HCT116 (cell line): ENCODE data around the gene TBX4. TPM values are rescaled to one million over a fixed set of nuclear protein-coding genes. Genes with fewer than 3 reads are reported as not detected.
A peak's percentile ranks its signal among the peaks of the same experiment; 100 is the strongest.

Source experiments
- ATAC-seq: fragments of 200-7000 bp; cut with Tn5 transposase; 2 replicates; pipeline ENCODE4 v1.9.1; 2020; ENCODE audit warnings: mild to moderate bottlenecking, moderate library complexity
- BruUV-seq: library from RNA; stranded (reverse); fragments of 400-500 nt; replicated peaks from 2 replicates; lab custom pipeline; 2021; lab: Mats Ljungman, UMichigan
- CTCF ChIA-PET: fragments of 300-600 bp; sonication (Branson Sonifier 250); formaldehyde crosslinking; loops from one replicate; lab custom pipeline; 2021; ENCODE audit warnings: antibody characterized with exemption; lab: Charles Lee
- POLR2A ChIA-PET: fragments of 300-600, 350-600 bp; sonication (Branson Sonifier 250); formaldehyde crosslinking; loops from one replicate; lab custom pipeline; 2021; ENCODE audit warnings: antibody characterized with exemption; lab: Charles Lee
- RAD21 ChIA-PET, 2 experiments: fragments of 300-600 bp; sonication (Branson Sonifier 250); formaldehyde crosslinking; loops; one replicate each; lab custom pipeline; 2023; ENCODE audit warnings: low total read pairs in 2 of 2; ENCODE audit not compliant: uncharacterized antibody in 2 of 2, unreplicated experiment in 2 of 2, low non-redundant PET in 1 of 2; lab: Charles Lee
- DNase-seq: peaks from one replicate; pipeline ENCODE4 v3.0.0-alpha.2; 2010; ENCODE audit warnings: low read depth, low spot score
- H2AFZ ChIP-seq: fragments of 200-600 bp; shearing (Covaris generic), sonication (generic); 2 replicates; pipeline ENCODE4 v1.6.1; 2017; ENCODE audit warnings: low read depth, mixed run types, mixed read lengths, antibody characterized with exemption, low read length; ENCODE audit not compliant: poor library complexity, severe bottlenecking
- H3K27ac ChIP-seq: 2 replicates; pipeline ENCODE4 v1.5.1; 2012; ENCODE audit warnings: low read depth, low read length
- H3K27me3 ChIP-seq: fragments of 200-600 bp; sonication (generic); 2 replicates; pipeline ENCODE4 v1.6.1; 2016; ENCODE audit warnings: mixed run types, low read length, mixed read lengths; ENCODE audit not compliant: insufficient read depth
- H3K36me3 ChIP-seq, 2 experiments: fragments of 200-500 bp in 1 of 2; fragments of 200-600 bp in 1 of 2; sonication (Bioruptor generic) in 1 of 2; sonication (generic) in 1 of 2; 2 replicates each; pipeline versions ENCODE4 v1.5.1 to v1.6.1; 2014 to 2016; ENCODE audit warnings: low read length in 2 of 2, inconsistent platforms in 1 of 2, mixed read lengths in 1 of 2, mixed run types in 1 of 2; ENCODE audit not compliant: insufficient read depth in 2 of 2, control insufficient read depth in 1 of 2
- H3K4me1 ChIP-seq, 2 experiments: fragments of 200-600 bp in 1 of 2; sonication (generic) in 1 of 2; 2 replicates each; pipeline versions ENCODE4 v1.5.1 to v1.6.1; 2012 to 2017; ENCODE audit warnings: low read length in 2 of 2, inconsistent platforms in 1 of 2, mild to moderate bottlenecking in 1 of 2, mixed read lengths in 1 of 2, mixed run types in 1 of 2, moderate library complexity in 1 of 2; ENCODE audit not compliant: insufficient read depth in 2 of 2, control insufficient read depth in 1 of 2
- H3K4me2 ChIP-seq: fragments of 200-600 bp; sonication (generic); 2 replicates; pipeline ENCODE4 v1.6.1; 2017; ENCODE audit warnings: mixed run types, low read length, mixed read lengths
- H3K4me3 ChIP-seq, 2 experiments: fragments of 200-600 bp in 1 of 2; sonication (generic) in 1 of 2; replicated peaks in 1 of 2; 2 replicates each; pipeline ENCODE4 v1.5.1; 2011 to 2016; ENCODE audit warnings: low read length in 2 of 2, control low read depth in 1 of 2, low read depth in 1 of 2, mild to moderate bottlenecking in 1 of 2, mixed read lengths in 1 of 2, mixed run types in 1 of 2
- H3K79me2 ChIP-seq: fragments of 200-600 bp; sonication (generic); 2 replicates; pipeline ENCODE4 v1.6.1; 2017; ENCODE audit warnings: mild to moderate bottlenecking, mixed run types, low read length, moderate library complexity, mixed read lengths; ENCODE audit not compliant: insufficient read depth
- H3K9ac ChIP-seq: fragments of 200-600 bp; sonication (generic); 2 replicates; pipeline ENCODE4 v1.6.1; 2016; ENCODE audit warnings: low read length, mixed read lengths
- H3K9me2 ChIP-seq: fragments of 200-600 bp; sonication (generic), shearing (Covaris generic); 2 replicates; pipeline ENCODE4 v1.6.1; 2017; ENCODE audit warnings: mixed run types, mild to moderate bottlenecking, moderate library complexity; ENCODE audit not compliant: insufficient read depth
- H3K9me3 ChIP-seq, 2 experiments: fragments of 200-500 bp in 1 of 2; fragments of 200-600 bp in 1 of 2; sonication (Bioruptor generic) in 1 of 2; sonication (generic) in 1 of 2; 2 replicates each; pipeline ENCODE4 v1.6.1; 2014 to 2017; ENCODE audit warnings: low read length in 2 of 2, mixed read lengths in 2 of 2, inconsistent platforms in 1 of 2, low read depth in 1 of 2, mild to moderate bottlenecking in 1 of 2, mixed run types in 1 of 2, moderate library complexity in 1 of 2; ENCODE audit not compliant: control insufficient read depth in 1 of 2, insufficient read depth in 1 of 2
- H4K20me1 ChIP-seq: fragments of 200-600 bp; sonication (generic), shearing (Covaris generic); 2 replicates; pipeline ENCODE4 v1.6.1; 2017; ENCODE audit warnings: mixed run types, mild to moderate bottlenecking, moderate library complexity; ENCODE audit not compliant: insufficient read depth
- ELF1 ChIP-seq: IDR thresholded peaks from 2 replicates; pipeline ENCODE4 v1.6.1; 2012; ENCODE audit warnings: low read depth, borderline replicate concordance
- POLR2A ChIP-seq: IDR thresholded peaks from 2 replicates; pipeline ENCODE4 v1.7.0; 2011; ENCODE audit warnings: borderline replicate concordance; ENCODE audit not compliant: insufficient read depth, insufficient read length; ENCODE audit errors: extremely low read depth
- POLR2AphosphoS5 ChIP-seq: IDR thresholded peaks from 2 replicates; pipeline ENCODE4 v1.6.1; 2011; ENCODE audit warnings: mild to moderate bottlenecking, low read depth, low read length, moderate library complexity
- RAD21 ChIP-seq: IDR thresholded peaks from 2 replicates; pipeline ENCODE4 v1.6.1; 2012; ENCODE audit warnings: low read depth, mild to moderate bottlenecking
- YY1 ChIP-seq: IDR thresholded peaks from 2 replicates; pipeline ENCODE4 v1.6.1; 2011; ENCODE audit warnings: low read length, low read depth, moderate library complexity, mild to moderate bottlenecking; ENCODE audit not compliant: insufficient replicate concordance; ENCODE audit errors: extremely low read depth
- ZBTB33 ChIP-seq: IDR thresholded peaks from 2 replicates; pipeline ENCODE4 v1.6.1; 2011; ENCODE audit warnings: mild to moderate bottlenecking, low read length, moderate library complexity; ENCODE audit not compliant: insufficient replicate concordance; ENCODE audit errors: extremely low read depth
- ZNF274 ChIP-seq: fragments of 200-500 bp; sonication (Bioruptor generic); IDR thresholded peaks from 2 replicates; pipeline ENCODE4 v1.6.1; 2014; ENCODE audit warnings: mild to moderate bottlenecking, low read depth, low read length, inconsistent platforms
- intact Hi-C: fragments of 100-400 bp; cut with micrococcal nuclease; formaldehyde crosslinking; loops from 2 replicates; pipeline ENCODE4 v1.10.0; 2022
- total RNA-seq: library from RNA; stranded (reverse); gene quantifications from one replicate; pipeline ENCODE4 v1.2.1, GENCODE V29; 2021; ENCODE audit not compliant: unreplicated experiment
- TF ChIP-seq, protein P1 (sequence below): IDR thresholded peaks from 2 replicates; pipeline ENCODE4 v1.6.1; 2012

TBX4 gene
- total RNA-seq, 1 experiment from 2014 or later, result 0.27 TPM

DNA sequence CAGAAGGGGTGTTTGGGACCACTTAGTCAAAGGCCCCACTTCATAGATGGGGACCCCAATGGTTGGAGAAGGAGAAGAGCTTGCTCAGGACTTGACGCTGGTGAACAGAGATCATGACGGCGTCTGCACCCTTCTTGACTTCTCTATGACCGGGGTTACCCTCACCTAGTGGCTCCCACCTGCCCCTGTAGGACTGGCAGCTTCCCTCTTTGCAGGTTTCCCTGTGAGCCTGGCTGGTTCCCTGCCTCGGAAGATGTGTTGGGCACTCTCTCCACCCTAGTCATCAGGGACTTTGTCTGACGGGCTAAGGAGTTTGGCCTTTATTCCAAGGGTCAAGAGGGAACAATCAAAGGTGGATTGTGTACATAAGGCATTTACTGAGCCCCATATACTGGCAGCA is 22.7 kb downstream of the TBX4 start:
- Histone ChIP-seq H3K36me3 (no peaks in the 10 kb centered on the region), H2AFZ (no peak overlapping the region), H3K27ac (no peak overlapping the region), H4K20me1 (no peaks in the 10 kb centered on the region)
- RAD21 ChIA-PET, result no interaction called here
- POLR2A ChIA-PET, result no interaction called here
- TF ChIP-seq, protein P1, sequence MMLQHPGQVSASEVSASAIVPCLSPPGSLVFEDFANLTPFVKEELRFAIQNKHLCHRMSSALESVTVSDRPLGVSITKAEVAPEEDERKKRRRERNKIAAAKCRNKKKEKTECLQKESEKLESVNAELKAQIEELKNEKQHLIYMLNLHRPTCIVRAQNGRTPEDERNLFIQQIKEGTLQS, result no peak
- TF ChIP-seq ELF1, result no peak
- no peak for TF ChIP-seq ZNF274
- TF ChIP-seq YY1, result no peak
- TF ChIP-seq POLR2A, result no peak
- no peak for TF ChIP-seq RAD21
- no peak for TF ChIP-seq ZBTB33
- TF ChIP-seq POLR2AphosphoS5, result no peak
- TF ChIP-seq, all 23 proteins: peak for 0
- CTCF ChIA-PET, result no interaction called here
- Histone ChIP-seq H3K4me2 (0 out of 2 replicates have a peak overlapping the region, but pooled peaks have one; percentile 1), H3K4me1 (peaks cover 7 to 26% of the 10 kb centered on the region in 2 experiments; a peak in 3 of 4 replicates), H3K27me3 (no peaks in the 10 kb centered on the region), H3K9me3 (no peaks in the 10 kb centered on the region), H3K9me2 (no peaks in the 10 kb centered on the region), H3K4me3 (no peak overlapping the region), H3K9ac (no peak overlapping the region), H3K79me2 (no peaks in the 10 kb centered on the region)
- intact Hi-C loops, result no loop called here
- DNase-seq, result no peak
- BruUV-seq, result no TSS peak
- ATAC-seq, result no peak
